ENCODE data around the gene MVB12B.

Gene MVB12B

DNA sequence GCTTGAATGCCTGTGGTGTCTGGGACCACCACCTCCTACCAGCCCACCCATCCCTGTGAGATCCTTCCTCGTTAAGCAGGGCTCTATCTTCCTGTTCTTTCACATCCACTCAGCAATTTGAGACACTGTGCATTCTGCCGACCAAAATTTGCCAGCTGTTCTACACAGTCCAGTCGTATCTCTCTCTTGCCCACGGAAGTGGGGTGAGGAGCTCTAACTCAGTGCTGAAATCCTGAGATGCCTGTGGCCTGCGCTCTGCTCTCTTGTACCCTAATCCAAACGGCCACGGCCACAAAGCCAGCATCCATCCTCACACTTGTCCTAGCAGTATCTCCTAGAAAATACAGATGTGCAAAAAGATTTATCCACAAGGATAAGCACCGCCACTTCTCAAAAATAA lies 97.9 kb downstream of the MVB12B start:
- no peak for FAIRE-seq
- no peak for DNase-seq (ENCODE audit: low spot score)

DNA sequence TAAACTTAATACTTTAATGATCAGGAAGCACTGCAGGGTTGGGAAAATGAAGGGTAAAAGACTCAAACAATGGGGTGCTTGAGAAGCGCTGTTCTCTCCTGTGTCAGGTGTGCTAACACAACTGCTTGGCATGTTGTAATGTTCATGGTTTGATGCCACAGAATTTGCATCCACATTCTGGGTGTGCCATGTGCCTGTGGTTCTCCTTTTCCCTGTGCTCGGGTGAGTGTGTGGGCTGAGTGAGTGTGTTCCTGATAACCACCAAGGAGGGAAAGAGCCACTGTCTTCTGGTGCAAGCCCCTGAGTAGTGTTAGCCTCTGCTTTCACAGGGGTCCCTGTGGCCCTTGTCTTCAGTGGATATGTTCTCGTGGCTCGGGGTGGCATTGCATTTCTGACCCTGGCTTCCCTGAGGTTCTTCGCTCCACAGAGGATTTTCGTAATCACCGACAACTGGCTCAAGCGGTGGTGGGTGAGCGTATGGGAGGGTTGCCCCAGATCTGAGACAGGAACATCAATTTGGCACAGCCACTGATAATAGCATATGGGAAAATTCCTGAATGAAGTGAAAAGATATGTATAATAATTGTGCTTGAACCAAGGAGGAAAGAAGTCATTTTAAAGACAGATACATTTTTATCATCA lies 102.0 kb downstream of the MVB12B start:
- FAIRE-seq (no peak), DNase-seq (ENCODE audit: low spot score) (no peak)

DNA sequence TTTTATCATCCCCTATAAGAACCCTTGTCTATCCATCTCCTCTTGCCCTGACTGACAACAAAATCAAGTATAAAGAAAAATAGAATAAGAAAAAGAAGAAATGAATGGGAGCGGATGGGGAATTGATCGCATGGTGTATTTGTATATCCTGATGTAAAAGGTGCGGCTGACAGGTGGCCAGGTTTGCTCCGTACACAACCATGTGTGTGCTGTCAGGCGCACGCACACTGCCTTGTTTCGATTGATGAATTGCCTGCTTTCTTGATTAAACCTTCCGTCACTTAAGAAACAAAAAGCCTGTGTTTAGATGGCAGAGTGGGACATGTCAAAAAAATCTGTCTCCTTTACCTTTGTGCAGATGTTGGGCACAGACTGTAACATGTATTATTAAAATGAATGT lies 102.6 kb downstream of the MVB12B start:
- no peak for DNase-seq (ENCODE audit: low spot score)
- no peak for FAIRE-seq

DNA sequence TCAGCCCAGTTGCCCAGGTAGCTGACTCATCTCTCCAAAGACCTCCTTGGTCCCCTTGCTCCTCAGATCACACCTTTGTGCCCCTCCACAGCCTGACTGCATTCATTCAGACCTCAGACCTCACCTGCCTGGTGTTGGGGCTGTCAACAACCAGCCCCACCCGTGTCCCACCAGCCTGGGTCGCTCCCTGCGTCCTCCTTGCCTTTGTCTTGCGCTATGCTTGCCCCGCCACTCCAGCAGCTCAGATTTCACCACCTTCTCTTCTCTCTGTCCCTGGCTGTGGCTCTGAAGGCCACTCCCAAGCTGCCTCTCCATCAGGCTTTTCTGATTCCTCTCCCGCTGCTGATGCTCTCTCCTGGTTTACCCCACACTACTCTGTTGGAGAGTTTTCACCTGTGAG lies 103.5 kb downstream of the MVB12B start:
- no peak for FAIRE-seq
- DNase-seq (ENCODE audit: low spot score), result no peak

DNA sequence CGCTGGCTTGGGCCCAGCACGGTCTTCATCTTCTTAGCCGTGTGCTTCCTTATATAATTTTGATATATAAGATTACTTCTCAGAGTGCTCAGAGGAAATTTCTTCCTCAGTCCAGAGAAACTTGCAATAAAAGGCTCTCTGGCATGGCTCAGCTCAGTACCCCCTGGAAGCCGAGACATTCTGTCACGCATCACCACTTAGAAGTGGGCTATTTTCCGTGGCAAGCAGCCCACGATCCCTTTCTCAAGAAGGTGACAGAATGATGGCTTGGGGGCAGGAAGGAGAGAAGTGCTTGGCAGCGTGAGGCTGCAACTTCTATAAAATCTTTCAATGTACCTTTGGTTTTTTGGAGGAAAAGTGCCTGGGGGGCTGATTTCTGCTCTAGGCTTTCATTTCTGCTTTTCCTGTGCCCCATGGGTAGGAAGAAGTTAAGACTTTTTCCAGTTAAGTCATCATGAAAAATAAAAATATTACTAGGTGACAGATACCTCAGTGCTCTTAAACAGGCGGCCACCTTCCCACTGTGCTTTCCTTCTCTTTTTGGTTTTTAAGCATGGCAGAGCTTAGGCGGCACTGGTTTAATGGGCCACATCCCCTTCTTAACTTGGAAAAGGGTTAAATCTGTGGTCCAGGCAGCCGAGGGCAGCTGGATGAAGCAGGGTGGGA lies 104.6 kb downstream of the MVB12B start:
- DNase-seq (ENCODE audit: low spot score) (no peak), FAIRE-seq (no peak)

DNA sequence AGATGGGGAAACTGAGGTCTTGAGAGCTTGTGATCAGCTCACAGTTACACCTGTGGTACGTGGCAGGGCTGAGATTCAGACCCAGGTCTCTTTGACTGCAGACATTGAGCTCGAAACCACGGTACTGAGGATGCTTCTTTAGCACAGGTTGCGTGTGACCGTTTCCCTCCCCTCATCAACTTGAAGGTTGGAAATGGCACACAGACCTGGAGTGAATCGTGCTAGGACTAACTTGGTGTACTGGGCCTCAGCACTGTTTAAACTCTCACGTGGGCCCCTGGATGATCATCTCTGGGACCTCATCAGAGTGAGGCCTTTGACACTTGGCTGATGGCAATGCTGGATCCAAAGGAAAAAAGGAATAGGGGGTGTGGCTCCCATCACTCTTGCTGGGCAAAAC lies 106.0 kb downstream of the MVB12B start:
- FAIRE-seq, result no peak
- no peak for DNase-seq (ENCODE audit: low spot score)

DNA sequence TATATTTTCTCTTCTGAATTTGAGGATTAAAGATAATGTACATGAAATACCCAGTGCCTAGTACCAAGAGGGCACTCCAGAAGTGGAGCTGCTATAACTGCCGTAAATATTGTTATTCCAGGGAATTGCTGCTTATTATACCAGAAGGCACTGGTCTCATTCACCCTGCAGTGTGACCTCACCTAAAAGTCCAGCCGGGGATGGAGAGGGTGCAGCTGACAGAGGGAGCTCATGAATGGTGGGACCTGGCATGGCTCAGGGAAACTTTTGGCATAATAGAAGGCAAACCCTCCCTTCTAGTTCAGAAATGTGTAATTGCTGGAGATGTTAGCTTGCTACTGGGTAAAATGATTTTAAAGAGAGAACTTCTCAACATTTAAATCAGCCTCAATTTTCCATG lies 108.5 kb downstream of the MVB12B start:
- FAIRE-seq (no peak), DNase-seq (ENCODE audit: low spot score) (no peak)

DNA sequence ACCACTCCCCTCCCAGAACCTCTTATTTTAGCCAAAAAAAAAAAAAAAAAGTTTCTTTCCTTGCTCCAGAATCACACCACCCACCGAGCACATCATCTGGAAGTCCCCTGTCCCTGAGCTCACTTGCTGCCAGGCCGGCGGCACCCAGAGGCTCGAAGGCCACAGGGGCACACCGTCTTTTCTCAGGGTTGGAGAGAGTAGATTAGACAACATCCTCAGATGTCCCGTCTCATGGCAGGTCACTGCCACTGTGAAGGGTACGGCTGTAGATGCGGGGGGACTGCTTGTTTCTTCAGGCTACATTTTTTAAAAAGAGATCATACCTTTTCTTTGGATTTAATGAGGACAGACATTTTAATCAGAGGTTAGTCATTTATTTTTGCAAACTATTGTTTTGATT lies 109.0 kb downstream of the MVB12B start:
- no peak for FAIRE-seq
- DNase-seq (ENCODE audit: low spot score), result no peak

DNA sequence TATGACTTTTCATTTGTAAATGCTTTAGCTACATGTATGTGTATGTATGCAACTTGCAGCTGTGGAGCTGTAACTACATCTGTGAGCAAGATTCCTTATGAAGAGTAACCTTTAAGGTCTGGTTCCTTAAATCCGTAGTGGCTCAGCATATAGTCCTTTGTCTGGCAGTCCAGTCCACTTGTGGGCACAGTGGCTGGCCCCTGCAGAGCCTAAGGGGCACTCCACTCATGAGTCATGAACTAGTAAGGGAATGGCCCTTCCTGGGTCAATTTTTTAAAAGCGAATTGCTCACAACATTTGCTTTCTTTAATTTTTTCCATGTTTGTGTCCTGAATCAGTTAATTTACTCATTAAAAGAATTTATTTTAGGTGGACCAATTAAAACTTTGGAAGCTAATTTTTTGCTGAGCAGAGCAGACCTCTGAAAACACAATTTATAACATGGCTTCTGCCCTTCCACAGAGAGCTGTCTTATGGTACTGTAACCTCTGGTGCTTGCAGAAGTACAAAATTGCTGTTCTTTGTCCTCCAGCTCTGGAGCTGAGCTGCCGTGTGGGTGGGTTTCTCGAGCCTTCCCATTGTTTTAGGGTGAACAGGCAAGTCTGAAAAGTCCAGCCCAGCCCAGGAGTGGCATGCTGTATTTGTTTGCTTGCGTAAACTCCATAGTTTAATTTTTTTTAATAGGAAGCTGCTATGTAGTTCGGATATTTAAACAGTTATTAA lies 110.1 kb downstream of the MVB12B start:
- DNase-seq (ENCODE audit: low spot score), result peak; percentile 17
- no peak for FAIRE-seq

DNA sequence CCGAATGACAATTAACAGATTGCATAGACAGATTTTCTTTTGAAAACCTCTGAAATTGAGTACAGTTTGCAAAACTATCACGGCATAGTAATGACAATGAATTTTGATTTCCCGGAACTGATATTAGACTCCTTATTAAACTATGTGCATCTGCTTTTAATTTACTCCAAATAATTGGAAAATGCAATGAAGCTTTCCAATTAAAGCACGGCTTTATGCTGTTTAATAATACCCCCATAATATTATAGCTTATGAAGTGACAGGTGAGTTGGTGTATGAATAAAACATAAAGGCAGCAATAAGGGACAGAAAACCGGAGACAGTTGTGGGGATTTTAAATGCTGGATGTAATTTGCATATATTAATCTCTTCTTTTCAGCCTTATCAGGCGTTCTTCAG lies 110.6 kb downstream of the MVB12B start:
- DNase-seq (ENCODE audit: low spot score) (no peak), FAIRE-seq (no peak)

DNA sequence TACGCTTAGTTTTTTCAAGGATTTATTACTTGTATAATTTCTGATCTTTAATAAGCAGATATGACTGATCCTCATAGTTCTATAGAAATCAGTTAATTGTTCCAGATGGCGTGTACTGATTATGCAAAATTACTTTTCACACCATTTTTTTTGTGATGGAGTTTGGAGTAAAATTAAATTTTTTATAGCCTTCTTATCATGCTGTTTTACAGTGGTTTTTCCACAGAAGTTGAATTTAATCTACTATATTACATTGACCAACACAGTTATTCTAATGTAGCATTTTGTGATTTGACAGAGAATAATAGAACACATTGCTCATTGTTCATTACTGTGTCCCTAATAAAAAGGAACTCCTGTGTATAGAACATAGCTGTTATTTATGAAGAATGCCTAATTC lies 111.1 kb downstream of the MVB12B start:
- FAIRE-seq, result no peak
- no peak for DNase-seq (ENCODE audit: low spot score)

DNA sequence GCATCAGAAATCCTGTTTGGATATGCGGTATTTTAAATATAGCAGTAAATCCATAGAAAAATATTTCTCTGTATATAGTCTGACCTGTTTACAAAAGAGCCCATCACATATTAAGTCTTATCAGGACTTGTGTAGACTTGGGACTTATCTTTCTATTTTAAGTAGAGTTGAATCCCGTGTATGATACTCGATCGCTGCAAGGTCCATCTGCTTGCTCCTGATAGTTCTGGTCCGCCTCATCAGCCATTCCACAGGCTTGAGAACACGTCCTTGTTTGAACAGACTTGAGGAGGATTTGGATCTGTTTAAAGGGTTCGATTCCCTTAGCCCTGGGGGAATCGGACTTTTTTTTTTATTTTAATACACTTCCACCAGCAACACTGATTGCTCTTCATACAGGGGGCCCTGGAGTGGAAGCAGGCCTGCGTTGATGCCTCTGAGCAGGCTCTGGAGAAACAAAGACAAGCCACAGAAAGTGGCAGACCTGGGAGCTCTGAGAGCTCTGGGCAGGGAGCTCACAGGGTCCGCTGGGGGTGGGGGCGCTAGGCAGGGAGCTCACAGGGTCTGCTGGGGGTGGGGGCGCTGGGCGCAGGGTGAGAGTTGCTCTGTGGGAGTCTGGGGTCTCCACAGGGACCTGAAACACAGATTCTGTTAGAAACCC lies 112.2 kb downstream of the MVB12B start:
- FAIRE-seq, result no peak

DNA sequence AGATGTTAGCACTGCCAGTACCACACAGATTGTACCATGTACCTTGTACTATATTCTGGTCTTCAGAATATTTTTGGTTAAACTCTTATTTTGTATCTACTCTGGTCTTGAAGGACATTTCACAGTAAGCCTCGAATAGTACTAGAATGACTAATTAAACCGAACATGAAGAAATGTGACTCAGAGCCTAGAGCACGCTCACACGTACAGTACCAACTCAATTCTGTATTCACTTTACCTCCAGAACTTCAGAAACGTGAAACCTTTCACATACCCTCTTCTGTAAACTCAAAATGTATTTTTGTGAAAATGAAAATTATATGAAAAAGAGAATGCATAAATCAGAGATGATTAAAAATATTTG lies 112.8 kb downstream of the MVB12B start:
- no peak for FAIRE-seq
- peak; percentile 35 for DNase-seq (ENCODE audit: low spot score)

More for the DNA sequence above, 112.2 kb downstream of the MVB12B start:
- DNase-seq (ENCODE audit: low spot score), result no peak

DNA sequence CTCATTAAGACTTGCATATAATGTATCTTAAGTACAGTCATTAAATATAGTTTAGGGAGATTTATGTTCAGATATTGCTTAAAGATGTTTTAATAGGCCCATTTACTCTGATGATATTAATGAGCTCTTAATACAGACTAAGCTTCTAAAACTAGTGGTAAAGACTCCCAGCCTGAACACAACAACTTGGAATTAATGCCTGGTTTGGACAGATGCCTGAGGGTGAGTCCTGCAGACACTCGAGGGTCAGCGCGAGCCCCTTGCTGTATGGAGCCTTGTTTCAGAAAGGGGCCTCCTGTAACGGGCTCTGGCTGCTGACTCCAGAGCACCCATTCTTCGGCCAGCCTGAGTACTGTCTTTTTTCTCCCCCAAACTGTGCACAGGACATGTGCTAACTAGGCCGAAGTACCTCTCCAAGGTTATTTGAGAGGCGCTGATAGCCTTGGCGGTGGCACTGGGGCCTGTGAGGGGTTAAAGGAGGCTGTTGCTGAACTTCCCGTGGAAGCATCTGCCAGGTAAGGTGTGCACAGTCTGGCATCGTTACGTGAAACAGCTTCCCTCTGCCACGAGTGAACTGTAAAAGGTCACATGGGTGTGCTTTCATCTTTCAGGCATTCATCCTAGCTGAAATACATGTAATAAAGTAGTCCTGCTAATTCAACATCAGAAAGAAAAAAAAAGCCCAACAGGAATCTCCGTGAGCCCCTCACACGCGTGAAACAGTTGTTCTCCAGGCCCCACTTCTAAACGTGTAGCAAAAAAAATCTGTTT lies 113.4 kb downstream of the MVB12B start:
- FAIRE-seq, result no peak
- DNase-seq (ENCODE audit: low spot score), result no peak

DNA sequence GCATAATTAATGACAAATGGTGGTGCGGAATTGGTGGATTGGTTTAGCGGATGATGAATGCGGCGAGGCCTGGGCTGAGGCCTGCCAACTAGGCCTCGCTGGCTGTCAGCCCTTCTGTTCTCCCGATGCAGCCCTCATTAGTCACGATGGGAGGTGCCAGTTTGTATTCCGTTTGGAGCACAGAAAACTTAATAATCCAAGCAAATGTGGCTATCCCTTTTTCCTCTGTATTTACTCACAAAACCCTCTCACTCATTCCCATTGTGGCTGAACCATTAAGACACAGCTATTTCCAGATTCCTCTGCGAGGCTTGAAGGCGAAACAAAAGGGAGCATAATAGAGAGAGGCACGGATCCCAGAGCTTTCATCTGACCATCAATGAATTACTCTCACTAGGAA lies 114.3 kb downstream of the MVB12B start:
- FAIRE-seq (no peak), DNase-seq (ENCODE audit: low spot score) (no peak)

DNA sequence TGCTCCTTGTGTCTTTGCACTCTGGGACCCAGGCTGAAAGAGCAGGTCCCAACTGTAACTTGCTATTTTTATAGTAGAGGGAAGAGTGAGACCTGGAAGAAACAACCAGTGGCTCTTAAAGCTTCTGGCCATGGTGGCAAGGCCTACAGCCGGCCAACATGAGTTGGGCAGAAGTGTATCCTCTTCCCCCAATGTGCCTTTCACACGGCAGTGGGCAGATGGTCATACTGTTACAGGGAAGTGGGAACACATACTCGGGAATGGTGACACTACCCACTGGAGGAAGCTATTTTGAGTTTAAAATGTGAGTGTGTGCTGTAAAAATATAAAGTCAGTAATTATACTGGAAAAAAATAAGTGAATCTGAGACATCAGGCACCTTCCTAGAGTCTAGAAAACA lies 116.0 kb downstream of the MVB12B start:
- DNase-seq (ENCODE audit: low spot score) (no peak), FAIRE-seq (no peak)

DNA sequence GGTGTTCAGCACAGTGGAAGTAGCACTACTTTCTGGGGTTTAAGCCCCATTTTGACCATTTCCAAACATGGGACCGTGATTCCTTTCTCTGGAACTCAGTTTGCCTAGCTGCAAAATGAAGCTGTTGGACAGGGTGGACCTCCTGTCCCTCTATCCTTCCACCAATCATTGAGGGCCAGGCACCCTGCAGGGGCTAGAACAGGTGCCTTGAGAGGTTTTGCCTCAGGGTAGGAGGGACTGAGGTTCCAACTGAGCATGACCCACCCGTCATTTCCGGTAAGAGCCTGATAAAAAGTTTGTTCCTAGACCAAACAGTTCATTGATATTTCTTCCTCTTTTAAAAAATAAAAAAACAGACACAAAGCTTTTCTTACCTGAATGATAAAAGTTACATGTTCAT lies 116.5 kb downstream of the MVB12B start:
- DNase-seq (ENCODE audit: low spot score), result no peak
- FAIRE-seq, result no peak

DNA sequence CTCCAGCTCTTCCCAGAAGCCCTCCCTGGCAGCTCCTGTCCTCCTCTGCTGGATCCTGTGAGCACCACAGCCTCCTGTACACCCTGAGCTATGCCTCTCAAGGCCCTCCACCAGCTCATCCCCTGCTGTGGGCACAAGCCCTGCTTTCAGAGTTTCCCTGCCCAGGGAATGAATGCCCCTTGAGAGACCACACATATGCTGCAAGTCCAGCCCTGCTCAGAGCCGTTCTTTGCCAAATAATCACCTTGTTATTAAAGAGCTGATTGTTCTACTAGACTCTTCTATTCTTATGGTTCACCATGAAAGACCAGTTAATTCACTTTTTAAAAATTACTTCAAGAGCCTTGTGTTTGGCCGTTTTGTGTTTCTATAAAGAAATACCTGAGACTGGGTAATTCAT lies 121.5 kb downstream of the MVB12B start:
- no peak for FAIRE-seq
- DNase-seq (ENCODE audit: low spot score), result no peak

DNA sequence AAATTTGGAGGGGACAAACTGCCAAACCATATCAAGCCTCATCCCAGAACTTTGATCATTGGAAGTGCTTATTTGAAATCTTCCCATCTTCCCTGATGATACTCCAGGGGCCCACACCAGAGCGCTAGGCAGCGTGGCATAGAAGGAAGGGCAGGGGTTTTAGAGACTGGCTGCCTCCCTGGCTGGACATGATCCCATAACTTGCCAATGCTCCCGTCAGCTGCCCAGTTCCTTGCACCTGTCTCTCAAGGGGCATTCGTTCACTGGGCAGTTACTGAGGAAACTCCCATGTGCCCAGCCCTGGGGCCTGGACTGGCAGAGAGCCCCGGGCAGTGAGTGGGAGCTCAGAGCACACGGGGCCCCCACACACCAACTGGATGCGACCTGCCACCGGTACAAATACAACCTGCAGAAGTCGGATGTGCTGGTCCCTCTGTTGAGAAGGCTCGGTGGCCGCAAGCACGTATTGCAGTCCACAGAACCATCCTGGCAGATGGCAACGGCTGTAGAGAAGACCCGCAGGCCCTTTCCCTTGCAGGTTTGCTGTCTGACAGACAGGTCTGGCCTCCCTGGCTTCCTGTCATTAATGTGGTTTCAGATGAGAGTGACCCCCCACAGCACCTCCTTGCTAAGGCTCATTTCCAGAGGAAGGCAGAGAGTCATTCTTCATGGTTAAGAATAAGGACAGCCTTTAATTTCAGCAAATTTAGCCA lies 122.4 kb downstream of the MVB12B start:
- FAIRE-seq (no peak), DNase-seq (ENCODE audit: low spot score) (no peak)

DNA sequence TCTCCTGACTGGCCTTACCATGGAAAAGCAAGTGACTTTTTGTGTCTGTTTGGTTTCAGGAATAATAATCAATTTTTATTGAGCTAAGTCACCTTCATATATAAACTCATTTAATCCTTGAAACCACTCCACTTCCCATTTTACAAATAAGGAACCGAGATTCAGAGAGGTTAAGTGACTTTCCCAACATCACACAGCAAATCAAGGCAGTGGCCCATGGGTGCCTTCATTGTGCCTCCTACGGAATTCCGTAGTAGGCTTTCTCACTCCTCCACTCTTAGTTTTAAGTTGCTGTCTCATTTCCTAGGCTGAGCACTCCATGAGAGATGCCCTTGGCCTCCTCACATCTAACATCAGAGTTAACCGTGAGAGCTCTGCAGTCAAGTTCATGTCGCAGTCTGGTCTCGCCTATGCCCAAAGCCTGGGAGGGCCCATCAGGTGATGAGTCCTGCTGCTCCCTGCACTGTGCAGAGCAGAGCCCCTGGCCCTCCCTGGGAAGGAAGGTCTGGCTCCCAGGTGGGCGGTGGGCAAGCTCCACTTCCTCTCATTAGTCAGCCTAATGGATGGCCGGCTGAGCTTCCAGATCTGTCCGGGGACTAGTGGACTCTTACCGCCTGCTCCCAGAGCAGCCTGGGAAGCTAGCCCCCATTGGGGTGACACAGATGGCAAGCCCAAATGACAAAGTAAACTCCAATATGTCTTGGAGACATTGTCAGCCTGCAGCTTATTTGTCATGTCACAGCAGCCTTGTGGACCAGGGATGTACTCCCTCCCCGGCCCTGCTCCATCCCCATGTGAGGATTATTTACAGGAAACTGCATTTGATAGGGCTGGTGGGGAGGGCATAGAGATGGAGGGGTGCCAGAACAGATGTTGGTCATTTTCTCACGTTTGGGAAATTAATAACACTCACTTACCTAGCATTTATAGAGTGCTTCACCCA lies 123.4 kb downstream of the MVB12B start:
- no peak for DNase-seq (ENCODE audit: low spot score)
- FAIRE-seq, result no peak

Data from RCC 7860 (cell line).